HCT116 (cell line): ENCODE data around the gene HAPSTR1. TPM values are rescaled to one million over a fixed set of nuclear protein-coding genes. Genes with fewer than 3 reads are reported as not detected.

Experiments
- ATAC-seq: fragments of 200-7000 bp; cut with Tn5 transposase; 2 replicates; pipeline ENCODE4 v1.9.1; 2020; ENCODE audit warnings: mild to moderate bottlenecking, moderate library complexity
- BruUV-seq: library from RNA; stranded (reverse); fragments of 400-500 nt; replicated peaks from 2 replicates; lab custom pipeline; 2021; lab: Mats Ljungman, UMichigan
- CTCF ChIA-PET: fragments of 300-600 bp; sonication (Branson Sonifier 250); formaldehyde crosslinking; loops from one replicate; lab custom pipeline; 2021; ENCODE audit warnings: antibody characterized with exemption; lab: Charles Lee
- POLR2A ChIA-PET: fragments of 300-600, 350-600 bp; sonication (Branson Sonifier 250); formaldehyde crosslinking; loops from one replicate; lab custom pipeline; 2021; ENCODE audit warnings: antibody characterized with exemption; lab: Charles Lee
- RAD21 ChIA-PET, 2 experiments: fragments of 300-600 bp; sonication (Branson Sonifier 250); formaldehyde crosslinking; loops; one replicate each; lab custom pipeline; 2023; ENCODE audit warnings: low total read pairs in 2 of 2; ENCODE audit not compliant: uncharacterized antibody in 2 of 2, unreplicated experiment in 2 of 2, low non-redundant PET in 1 of 2; lab: Charles Lee
- DNase-seq: peaks from one replicate; pipeline ENCODE4 v3.0.0-alpha.2; 2010; ENCODE audit warnings: low read depth, low spot score
- H2AFZ ChIP-seq: fragments of 200-600 bp; shearing (Covaris generic), sonication (generic); 2 replicates; pipeline ENCODE4 v1.6.1; 2017; ENCODE audit warnings: low read depth, mixed run types, mixed read lengths, antibody characterized with exemption, low read length; ENCODE audit not compliant: poor library complexity, severe bottlenecking
- H3K27ac ChIP-seq: 2 replicates; pipeline ENCODE4 v1.5.1; 2012; ENCODE audit warnings: low read depth, low read length
- H3K27me3 ChIP-seq: fragments of 200-600 bp; sonication (generic); 2 replicates; pipeline ENCODE4 v1.6.1; 2016; ENCODE audit warnings: mixed run types, low read length, mixed read lengths; ENCODE audit not compliant: insufficient read depth
- H3K36me3 ChIP-seq, 2 experiments: fragments of 200-500 bp in 1 of 2; fragments of 200-600 bp in 1 of 2; sonication (Bioruptor generic) in 1 of 2; sonication (generic) in 1 of 2; 2 replicates each; pipeline versions ENCODE4 v1.5.1 to v1.6.1; 2014 to 2016; ENCODE audit warnings: low read length in 2 of 2, inconsistent platforms in 1 of 2, mixed read lengths in 1 of 2, mixed run types in 1 of 2; ENCODE audit not compliant: insufficient read depth in 2 of 2, control insufficient read depth in 1 of 2
- H3K4me1 ChIP-seq, 2 experiments: fragments of 200-600 bp in 1 of 2; sonication (generic) in 1 of 2; 2 replicates each; pipeline versions ENCODE4 v1.5.1 to v1.6.1; 2012 to 2017; ENCODE audit warnings: low read length in 2 of 2, inconsistent platforms in 1 of 2, mild to moderate bottlenecking in 1 of 2, mixed read lengths in 1 of 2, mixed run types in 1 of 2, moderate library complexity in 1 of 2; ENCODE audit not compliant: insufficient read depth in 2 of 2, control insufficient read depth in 1 of 2
- H3K4me2 ChIP-seq: fragments of 200-600 bp; sonication (generic); 2 replicates; pipeline ENCODE4 v1.6.1; 2017; ENCODE audit warnings: mixed run types, low read length, mixed read lengths
- H3K4me3 ChIP-seq, 2 experiments: fragments of 200-600 bp in 1 of 2; sonication (generic) in 1 of 2; replicated peaks in 1 of 2; 2 replicates each; pipeline ENCODE4 v1.5.1; 2011 to 2016; ENCODE audit warnings: low read length in 2 of 2, control low read depth in 1 of 2, low read depth in 1 of 2, mild to moderate bottlenecking in 1 of 2, mixed read lengths in 1 of 2, mixed run types in 1 of 2
- H3K79me2 ChIP-seq: fragments of 200-600 bp; sonication (generic); 2 replicates; pipeline ENCODE4 v1.6.1; 2017; ENCODE audit warnings: mild to moderate bottlenecking, mixed run types, low read length, moderate library complexity, mixed read lengths; ENCODE audit not compliant: insufficient read depth
- H3K9ac ChIP-seq: fragments of 200-600 bp; sonication (generic); 2 replicates; pipeline ENCODE4 v1.6.1; 2016; ENCODE audit warnings: low read length, mixed read lengths
- H3K9me2 ChIP-seq: fragments of 200-600 bp; sonication (generic), shearing (Covaris generic); 2 replicates; pipeline ENCODE4 v1.6.1; 2017; ENCODE audit warnings: mixed run types, mild to moderate bottlenecking, moderate library complexity; ENCODE audit not compliant: insufficient read depth
- H3K9me3 ChIP-seq, 2 experiments: fragments of 200-500 bp in 1 of 2; fragments of 200-600 bp in 1 of 2; sonication (Bioruptor generic) in 1 of 2; sonication (generic) in 1 of 2; 2 replicates each; pipeline ENCODE4 v1.6.1; 2014 to 2017; ENCODE audit warnings: low read length in 2 of 2, mixed read lengths in 2 of 2, inconsistent platforms in 1 of 2, low read depth in 1 of 2, mild to moderate bottlenecking in 1 of 2, mixed run types in 1 of 2, moderate library complexity in 1 of 2; ENCODE audit not compliant: control insufficient read depth in 1 of 2, insufficient read depth in 1 of 2
- H4K20me1 ChIP-seq: fragments of 200-600 bp; sonication (generic), shearing (Covaris generic); 2 replicates; pipeline ENCODE4 v1.6.1; 2017; ENCODE audit warnings: mixed run types, mild to moderate bottlenecking, moderate library complexity; ENCODE audit not compliant: insufficient read depth
- ATF3 ChIP-seq: IDR thresholded peaks from 2 replicates; pipeline ENCODE4 v1.6.1; 2012
- CBX3 ChIP-seq: IDR thresholded peaks from 2 replicates; pipeline ENCODE4 v1.6.1; 2012; ENCODE audit warnings: low read depth
- CEBPB ChIP-seq: IDR thresholded peaks from 2 replicates; pipeline ENCODE4 v1.6.1; 2012; ENCODE audit warnings: low read depth
- CTCF ChIP-seq, 3 experiments: fragments of 200-600 bp in 1 of 3; sonication (generic) in 1 of 3; IDR thresholded peaks in 2 of 3; conservative IDR thresholded peaks in 1 of 3; 2 replicates each; pipeline ENCODE4 v1.5.1; 2012 to 2017; ENCODE audit warnings: low read depth in 2 of 3, low read length in 2 of 3, antibody characterized with exemption in 1 of 3, borderline replicate concordance in 1 of 3, control low read depth in 1 of 3, mild to moderate bottlenecking in 1 of 3, mixed read lengths in 1 of 3, mixed run types in 1 of 3, moderate library complexity in 1 of 3; ENCODE audit not compliant: insufficient read depth in 1 of 3
- EGR1 ChIP-seq: IDR thresholded peaks from 2 replicates; pipeline ENCODE4 v1.6.1; 2012; ENCODE audit warnings: low read depth
- ELF1 ChIP-seq: IDR thresholded peaks from 2 replicates; pipeline ENCODE4 v1.6.1; 2012; ENCODE audit warnings: low read depth, borderline replicate concordance
- EZH2 ChIP-seq: fragments of 200-600 bp; sonication (generic); IDR thresholded peaks from 2 replicates; pipeline ENCODE4 v1.6.1; 2017; ENCODE audit warnings: antibody characterized with exemption, mixed run types
- EZH2phosphoT487 ChIP-seq: fragments of 200-600 bp; IDR thresholded peaks from 2 replicates; pipeline ENCODE4 v1.6.1; 2018; ENCODE audit warnings: antibody characterized with exemption, borderline replicate concordance
- FOSL1 ChIP-seq: IDR thresholded peaks from 2 replicates; pipeline ENCODE4 v1.6.1; 2012; ENCODE audit warnings: low read depth
- JUND ChIP-seq: IDR thresholded peaks from 2 replicates; pipeline ENCODE4 v1.6.1; 2012
- MAX ChIP-seq: IDR thresholded peaks from 2 replicates; pipeline ENCODE4 v1.6.1; 2012
- POLR2A ChIP-seq: IDR thresholded peaks from 2 replicates; pipeline ENCODE4 v1.7.0; 2011; ENCODE audit warnings: borderline replicate concordance; ENCODE audit not compliant: insufficient read depth, insufficient read length; ENCODE audit errors: extremely low read depth
- POLR2AphosphoS5 ChIP-seq: IDR thresholded peaks from 2 replicates; pipeline ENCODE4 v1.6.1; 2011; ENCODE audit warnings: mild to moderate bottlenecking, low read depth, low read length, moderate library complexity
- SIN3A ChIP-seq: IDR thresholded peaks from 2 replicates; pipeline ENCODE4 v1.6.1; 2012; ENCODE audit warnings: low read depth
- SP1 ChIP-seq: IDR thresholded peaks from 2 replicates; pipeline ENCODE4 v1.6.1; 2012; ENCODE audit warnings: low read depth
- SRF ChIP-seq: IDR thresholded peaks from 2 replicates; pipeline ENCODE4 v1.6.1; 2012; ENCODE audit warnings: low read depth
- TCF7L2 ChIP-seq: IDR thresholded peaks from 2 replicates; pipeline ENCODE4 v1.7.0; 2011; ENCODE audit warnings: borderline replicate concordance, inconsistent platforms; ENCODE audit not compliant: insufficient read depth, insufficient read length; ENCODE audit errors: extremely low read depth
- YY1 ChIP-seq: IDR thresholded peaks from 2 replicates; pipeline ENCODE4 v1.6.1; 2011; ENCODE audit warnings: low read length, low read depth, moderate library complexity, mild to moderate bottlenecking; ENCODE audit not compliant: insufficient replicate concordance; ENCODE audit errors: extremely low read depth
- ZBTB33 ChIP-seq: IDR thresholded peaks from 2 replicates; pipeline ENCODE4 v1.6.1; 2011; ENCODE audit warnings: mild to moderate bottlenecking, low read length, moderate library complexity; ENCODE audit not compliant: insufficient replicate concordance; ENCODE audit errors: extremely low read depth
- ZFX ChIP-seq: fragments of 450-650 bp; IDR thresholded peaks from 2 replicates; pipeline ENCODE4 v1.6.1; 2017
- ZNF274 ChIP-seq: fragments of 200-500 bp; sonication (Bioruptor generic); IDR thresholded peaks from 2 replicates; pipeline ENCODE4 v1.6.1; 2014; ENCODE audit warnings: mild to moderate bottlenecking, low read depth, low read length, inconsistent platforms
- intact Hi-C: fragments of 100-400 bp; cut with micrococcal nuclease; formaldehyde crosslinking; loops from 2 replicates; pipeline ENCODE4 v1.10.0; 2022
- total RNA-seq: library from RNA; stranded (reverse); gene quantifications from one replicate; pipeline ENCODE4 v1.2.1, GENCODE V29; 2021; ENCODE audit not compliant: unreplicated experiment

Gene HAPSTR1
- total RNA-seq, 1 experiment from 2014 or later, result 54.9 TPM

GRCh38 chr16:9077091-9077809 lies 14.2 kb upstream of the HAPSTR1 start:
- no TSS peak for BruUV-seq
- no peaks in the 10 kb centered on the region for H3K9me3 ChIP-seq
- H3K4me1 ChIP-seq, result peaks cover 33 to 74% of the 10 kb centered on the region in 2 experiments
- H3K36me3 ChIP-seq, result no peaks in the 10 kb centered on the region
- H3K4me3 ChIP-seq, result peak overlapping the region in 1 of 2 experiments; percentile 12; a peak in 1 of 4 replicates
- DNase-seq, result peak; percentile 47
- RAD21 ChIA-PET, result no interaction called here
- H3K27ac ChIP-seq, result peak overlapping the region; percentile 74
- peak overlapping the region; percentile 77 for H2AFZ ChIP-seq
- H3K9ac ChIP-seq, result peak overlapping the region; percentile 65
- no peaks in the 10 kb centered on the region for H3K9me2 ChIP-seq
- peak overlapping the region; percentile 63 for H3K4me2 ChIP-seq
- POLR2A ChIA-PET, result interaction anchor here (1.5 to 8.0 kb wide), 7 partner anchors 10 to 68 kb away, joined by 3 to 183 read pairs (median 10); partner anchors contain the start of gene HAPSTR1
- no peaks in the 10 kb centered on the region for H3K27me3 ChIP-seq
- H3K79me2 ChIP-seq, result no peaks in the 10 kb centered on the region
- intact Hi-C loops, result no loop called here
- H4K20me1 ChIP-seq, result no peaks in the 10 kb centered on the region
- CTCF ChIA-PET, result interaction anchor here (0.9 to 2.4 kb wide), 2 partner anchors 27 to 68 kb away, joined by 3 to 14 read pairs; no protein-coding TSS in a partner anchor
- ATAC-seq, result peak; percentile 63
- no peak for TF ChIP-seq POLR2A
- no peak for TF ChIP-seq EZH2phosphoT487
- peak; percentile 52 for TF ChIP-seq MAX
- peak; percentile 13; the same call in 1 of the 2 replicates for TF ChIP-seq CBX3
- TF ChIP-seq CEBPB, result no peak; the same call in 1 of the 2 replicates
- TF ChIP-seq ZFX, result no peak
- TF ChIP-seq SIN3A, result peak; percentile 26; the same call in 1 of the 2 replicates
- TF ChIP-seq JUND, result peak; percentile 25; the same call in 1 of the 2 replicates
- TF ChIP-seq YY1, result no peak
- no peak for TF ChIP-seq EZH2
- peak; percentile 42 for TF ChIP-seq ZBTB33
- TF ChIP-seq TCF7L2, result no peak
- TF ChIP-seq EGR1, result no peak
- no peak for TF ChIP-seq ATF3
- 0 out of 2 replicates have a peak, but pooled peaks have one; percentile 29 for TF ChIP-seq SP1
- peak; percentile 48; the same call in 1 of the 2 replicates for TF ChIP-seq POLR2AphosphoS5
- no peak for TF ChIP-seq CTCF (IDR thresholded peaks at IDR 0.05 in 2 of 3, conservative IDR thresholded peaks at IDR 0.05 in 1 of 3; ENCODE audit: borderline replicate concordance in 1 of 3, insufficient read depth in 1 of 3, low read depth in 2 of 3, low read length in 2 of 3)
- TF ChIP-seq SRF, result no peak
- TF ChIP-seq ELF1, result no peak
- TF ChIP-seq FOSL1, result peak; percentile 45
- TF ChIP-seq ZNF274, result no peak
